Measurements from ENCODE around the gene MBLAC1. TPM values are rescaled to one million over a fixed set of nuclear protein-coding genes. Genes with fewer than 3 reads are reported as not detected.

Gene MBLAC1
- total and polyA plus RNA-seq, 10 of the 15 experiments (the other 5 are each of a cell fraction or from before 2014, with no cell fraction given) = 0.24 to 3.2 (median 1.8) TPM; not detected in 1

DNA sequence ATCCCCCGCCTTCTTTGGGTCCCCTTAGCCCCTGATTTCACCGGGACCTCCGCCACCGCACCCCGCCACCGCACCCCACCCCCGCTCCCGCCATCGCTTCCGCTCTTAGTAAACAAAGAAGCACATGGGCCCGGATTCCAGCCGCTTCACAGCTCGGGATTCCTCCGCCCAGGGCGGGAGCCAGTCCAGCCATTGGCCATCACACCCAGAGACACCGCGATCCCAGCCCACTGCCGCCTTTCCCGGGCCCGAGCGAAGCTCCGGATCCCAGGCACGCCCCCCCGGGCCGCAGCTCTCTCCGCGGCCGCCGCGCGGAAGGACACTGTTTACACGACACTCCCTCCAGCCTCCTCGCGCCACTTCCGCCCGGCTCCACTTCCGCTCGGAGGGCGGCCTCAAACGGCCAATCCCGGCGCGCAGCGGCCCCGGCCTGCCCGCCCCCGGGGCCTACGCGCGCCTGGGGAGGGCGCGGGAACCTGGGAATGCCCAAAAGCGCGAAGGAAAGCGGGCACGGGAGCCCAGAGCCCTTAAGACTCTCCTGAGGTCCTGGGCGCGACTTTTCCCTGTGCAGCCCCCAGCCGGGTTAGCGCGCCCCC lies 26.2 kb upstream of the MBLAC1 start (continued):
- TF ChIP-seq, protein P1, sequence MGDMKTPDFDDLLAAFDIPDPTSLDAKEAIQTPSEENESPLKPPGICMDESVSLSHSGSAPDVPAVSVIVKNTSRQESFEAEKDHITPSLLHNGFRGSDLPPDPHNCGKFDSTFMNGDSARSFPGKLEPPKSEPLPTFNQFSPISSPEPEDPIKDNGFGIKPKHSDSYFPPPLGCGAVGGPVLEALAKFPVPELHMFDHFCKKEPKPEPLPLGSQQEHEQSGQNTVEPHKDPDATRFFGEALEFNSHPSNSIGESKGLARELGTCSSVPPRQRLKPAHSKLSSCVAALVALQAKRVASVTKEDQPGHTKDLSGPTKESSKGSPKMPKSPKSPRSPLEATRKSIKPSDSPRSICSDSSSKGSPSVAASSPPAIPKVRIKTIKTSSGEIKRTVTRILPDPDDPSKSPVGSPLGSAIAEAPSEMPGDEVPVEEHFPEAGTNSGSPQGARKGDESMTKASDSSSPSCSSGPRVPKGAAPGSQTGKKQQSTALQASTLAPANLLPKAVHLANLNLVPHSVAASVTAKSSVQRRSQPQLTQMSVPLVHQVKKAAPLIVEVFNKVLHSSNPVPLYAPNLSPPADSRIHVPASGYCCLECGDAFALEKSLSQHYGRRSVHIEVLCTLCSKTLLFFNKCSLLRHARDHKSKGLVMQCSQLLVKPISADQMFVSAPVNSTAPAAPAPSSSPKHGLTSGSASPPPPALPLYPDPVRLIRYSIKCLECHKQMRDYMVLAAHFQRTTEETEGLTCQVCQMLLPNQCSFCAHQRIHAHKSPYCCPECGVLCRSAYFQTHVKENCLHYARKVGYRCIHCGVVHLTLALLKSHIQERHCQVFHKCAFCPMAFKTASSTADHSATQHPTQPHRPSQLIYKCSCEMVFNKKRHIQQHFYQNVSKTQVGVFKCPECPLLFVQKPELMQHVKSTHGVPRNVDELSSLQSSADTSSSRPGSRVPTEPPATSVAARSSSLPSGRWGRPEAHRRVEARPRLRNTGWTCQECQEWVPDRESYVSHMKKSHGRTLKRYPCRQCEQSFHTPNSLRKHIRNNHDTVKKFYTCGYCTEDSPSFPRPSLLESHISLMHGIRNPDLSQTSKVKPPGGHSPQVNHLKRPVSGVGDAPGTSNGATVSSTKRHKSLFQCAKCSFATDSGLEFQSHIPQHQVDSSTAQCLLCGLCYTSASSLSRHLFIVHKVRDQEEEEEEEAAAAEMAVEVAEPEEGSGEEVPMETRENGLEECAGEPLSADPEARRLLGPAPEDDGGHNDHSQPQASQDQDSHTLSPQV (IDR thresholded peaks at IDR 0.05) = no peak
- TF ChIP-seq JUNB (IDR thresholded peaks at IDR 0.05) (no peak), ZNF217 (IDR thresholded peaks at IDR 0.05) (no peak)

DNA sequence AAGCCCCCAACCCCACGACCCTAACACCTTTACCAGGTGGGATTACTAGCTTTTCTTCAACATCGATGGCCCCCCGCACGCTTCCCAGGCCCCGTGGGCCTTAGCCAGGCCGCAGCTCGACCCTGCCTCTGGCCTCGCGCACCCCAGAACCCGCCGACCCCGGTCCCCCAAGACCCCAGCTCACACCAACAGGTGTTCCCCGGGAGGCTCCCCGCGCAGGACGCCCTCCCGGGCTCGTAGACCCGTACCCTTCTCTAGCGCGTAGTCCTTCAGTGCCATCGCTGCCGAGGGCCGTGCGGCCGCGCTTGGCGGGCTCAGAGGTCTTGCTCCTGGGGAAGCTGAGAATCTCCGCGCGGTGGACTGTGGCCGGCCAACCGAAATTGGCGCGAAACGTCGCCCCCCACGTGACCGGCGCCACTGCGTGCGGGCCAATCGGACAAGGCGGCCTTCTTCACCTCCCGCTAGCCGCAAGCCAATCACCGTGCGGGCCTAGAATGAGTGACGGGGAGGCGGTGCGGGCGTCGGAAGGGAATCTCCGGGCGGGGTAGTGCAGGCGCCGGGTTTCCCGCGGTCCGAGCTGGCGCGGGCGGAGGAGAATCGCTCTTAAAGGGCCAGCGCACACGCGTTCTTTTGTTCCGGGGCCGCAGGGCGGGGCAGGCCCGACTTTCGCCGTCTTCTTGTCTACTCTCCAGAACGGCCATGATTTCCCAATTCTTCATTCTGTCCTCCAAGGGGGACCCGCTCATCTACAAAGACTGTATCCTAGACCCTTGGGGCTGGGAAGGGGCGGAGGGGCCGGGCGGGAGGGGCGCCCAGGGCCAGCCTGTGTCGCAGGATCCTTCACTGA lies 25.5 kb upstream of the MBLAC1 start, which contains the start of the genes AP4M1 and MCM7:
Gene AP4M1, plus strand, starts transcription at position 628 of the 847 bp plus-strand sequence. Its CDS starts 72 bp downstream, at position 700.
Gene MCM7, minus strand, starts transcription at position 382 of the 847 bp plus-strand sequence. Its CDS starts 103 bp downstream, at position 279.
- ChIA-PET RAD21 (ENCODE audit: unreplicated experiment) (interaction anchor here (0.8 to 2.7 kb wide), 9 partner anchors 13 to 437 kb away, joined by 3 to 23 read pairs (median 5); partner anchors contain the start of genes MBLAC1 and TRIM4), CTCF (interaction anchor here (0.7 to 1.7 kb wide), 13 partner anchors 12 to 789 kb away, joined by 3 to 11 read pairs (median 3); no protein-coding TSS in a partner anchor), POLR2A (interaction anchor here (0.5 to 2.9 kb wide), 28 partner anchors 11 to 534 kb away, joined by 3 to 39 read pairs (median 4); partner anchors contain the start of genes CNPY4, COPS6, GAL3ST4 and LAMTOR4), SMC1A (ENCODE audit: uncharacterized antibody, unreplicated experiment) (interaction anchor here (0.7 to 2.4 kb wide), 11 partner anchors 12 to 119 kb away, joined by 3 to 14 read pairs (median 3); no protein-coding TSS in a partner anchor)
- DNase-seq (ENCODE audit: low read depth, low spot score) = peak; percentile 92
- Histone ChIP-seq H3K9me3 (replicated peaks; ENCODE audit: control insufficient read depth, insufficient read depth, low read length) (no peaks in the 10 kb centered on the region), H3K36me3 (ENCODE audit: control insufficient read depth in 2 of 2, insufficient read depth in 2 of 2, low read length in 1 of 2) (peaks cover 27% of the 10 kb centered on the region in 2 experiments), H2AFZ (ENCODE audit: control insufficient read depth, low read depth, low read length) (peak within 1 kb of the TSS; percentile 72), H3K27ac (ENCODE audit: control insufficient read depth, insufficient read depth) (peak within 1 kb of the TSS; percentile 97), H4K20me1 (ENCODE audit: control insufficient read depth, insufficient read depth) (no peaks in the 10 kb centered on the region), H3K9ac (ENCODE audit: control insufficient read depth, insufficient read depth, low read length) (peak within 1 kb of the TSS; percentile 98), H3K4me3 (peak within 1 kb of the TSS; percentile 88), H3K4me1 (ENCODE audit: control insufficient read depth, insufficient read depth, low read length) (peaks cover 16% of the 10 kb centered on the region), H3K4me2 (ENCODE audit: control insufficient read depth, insufficient read depth) (peak within 1 kb of the TSS; percentile 80), H3K79me2 (ENCODE audit: control insufficient read depth, insufficient read depth, low read length) (peaks cover 29% of the 10 kb centered on the region), H3K27me3 (replicated peaks in 1 of 2; ENCODE audit: control insufficient read depth in 2 of 2, insufficient read depth in 2 of 2, low read length in 1 of 2) (no peaks in the 10 kb centered on the region)
- peak; percentile 97 for FAIRE-seq
- ATAC-seq = peak; percentile 94
- intact Hi-C loops (cut with micrococcal nuclease; ENCODE audit: unreplicated experiment) = loop anchor here (1.0 to 2.0 kb wide), 3 partner anchors 19 to 48 kb away; partner anchors contain the start of gene LAMTOR4
- WGBS (ENCODE audit: insufficient coverage, insufficient replicate concordance, low lambda C conversion rate, missing lambda C conversion rate) = under 1% methylated on average over 71 of the region's 80 CpGs
- no TSS peak for BruUV-seq (replicated peaks)
- in situ Hi-C loops (cut with MboI) = no loop called here
- TF ChIP-seq HDAC6 (IDR thresholded peaks at IDR 0.05; ENCODE audit: unreplicated experiment) (no peak), PAX5 (IDR thresholded peaks at IDR 0.05; ENCODE audit: borderline replicate concordance, low read depth, low read length) (no peak; the same call in 1 of the 2 replicates), PML (IDR thresholded peaks at IDR 0.05; ENCODE audit: low read length) (no peak; the same call in 1 of the 2 replicates), NFYA (IDR thresholded peaks at IDR 0.05; ENCODE audit: borderline replicate concordance, low read depth, low read length) (no peak; the same call in 1 of the 2 replicates), GATAD2B (conservative IDR thresholded peaks at IDR 0.05; ENCODE audit: low read depth) (0 out of 2 replicates have a peak, but pooled peaks have one; percentile 2), RBBP5 (conservative IDR thresholded peaks at IDR 0.05) (no peak), MEF2B (IDR thresholded peaks at IDR 0.05; ENCODE audit: partially characterized antibody, poor library complexity, severe bottlenecking) (no peak), KLF5 (IDR thresholded peaks at IDR 0.05; ENCODE audit: partially characterized antibody) (peak; percentile 66), NR2F1 (conservative IDR thresholded peaks at IDR 0.05) (peak; percentile 76), SMAD1 (IDR thresholded peaks at IDR 0.05; ENCODE audit: low read depth, partially characterized antibody) (no peak)
- TF ChIP-seq, protein P2, sequence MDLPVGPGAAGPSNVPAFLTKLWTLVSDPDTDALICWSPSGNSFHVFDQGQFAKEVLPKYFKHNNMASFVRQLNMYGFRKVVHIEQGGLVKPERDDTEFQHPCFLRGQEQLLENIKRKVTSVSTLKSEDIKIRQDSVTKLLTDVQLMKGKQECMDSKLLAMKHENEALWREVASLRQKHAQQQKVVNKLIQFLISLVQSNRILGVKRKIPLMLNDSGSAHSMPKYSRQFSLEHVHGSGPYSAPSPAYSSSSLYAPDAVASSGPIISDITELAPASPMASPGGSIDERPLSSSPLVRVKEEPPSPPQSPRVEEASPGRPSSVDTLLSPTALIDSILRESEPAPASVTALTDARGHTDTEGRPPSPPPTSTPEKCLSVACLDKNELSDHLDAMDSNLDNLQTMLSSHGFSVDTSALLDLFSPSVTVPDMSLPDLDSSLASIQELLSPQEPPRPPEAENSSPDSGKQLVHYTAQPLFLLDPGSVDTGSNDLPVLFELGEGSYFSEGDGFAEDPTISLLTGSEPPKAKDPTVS (IDR thresholded peaks at IDR 0.05; ENCODE audit: low read depth, low read length) = no peak

Measured in GM12878 (cell line).